Measurements from ENCODE around the gene ITGB6. TPM values are rescaled to one million over a fixed set of nuclear protein-coding genes. Genes with fewer than 3 reads are reported as not detected.

Gene ITGB6
- total RNA-seq, 2 donors from 2014 or later = 13.2 to 24.6 TPM

GRCh38 chr2:160167089-160167740, 32.9 kb downstream of the ITGB6 start:
- H3K9ac ChIP-seq (ENCODE audit: low read depth in 2 of 2, low read length in 2 of 2) = no peak overlapping the region
- no peaks in the 10 kb centered on the region for H3K27me3 ChIP-seq
- no peak for DNase-seq
- H3K4me3 ChIP-seq = no peak overlapping the region
- no peak overlapping the region for H3K27ac ChIP-seq
- no peaks in the 10 kb centered on the region for H3K9me3 ChIP-seq
- TF ChIP-seq, protein P1, sequence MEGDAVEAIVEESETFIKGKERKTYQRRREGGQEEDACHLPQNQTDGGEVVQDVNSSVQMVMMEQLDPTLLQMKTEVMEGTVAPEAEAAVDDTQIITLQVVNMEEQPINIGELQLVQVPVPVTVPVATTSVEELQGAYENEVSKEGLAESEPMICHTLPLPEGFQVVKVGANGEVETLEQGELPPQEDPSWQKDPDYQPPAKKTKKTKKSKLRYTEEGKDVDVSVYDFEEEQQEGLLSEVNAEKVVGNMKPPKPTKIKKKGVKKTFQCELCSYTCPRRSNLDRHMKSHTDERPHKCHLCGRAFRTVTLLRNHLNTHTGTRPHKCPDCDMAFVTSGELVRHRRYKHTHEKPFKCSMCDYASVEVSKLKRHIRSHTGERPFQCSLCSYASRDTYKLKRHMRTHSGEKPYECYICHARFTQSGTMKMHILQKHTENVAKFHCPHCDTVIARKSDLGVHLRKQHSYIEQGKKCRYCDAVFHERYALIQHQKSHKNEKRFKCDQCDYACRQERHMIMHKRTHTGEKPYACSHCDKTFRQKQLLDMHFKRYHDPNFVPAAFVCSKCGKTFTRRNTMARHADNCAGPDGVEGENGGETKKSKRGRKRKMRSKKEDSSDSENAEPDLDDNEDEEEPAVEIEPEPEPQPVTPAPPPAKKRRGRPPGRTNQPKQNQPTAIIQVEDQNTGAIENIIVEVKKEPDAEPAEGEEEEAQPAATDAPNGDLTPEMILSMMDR (IDR thresholded peaks at IDR 0.05) = no peak
- H3K4me1 ChIP-seq = no peaks in the 10 kb centered on the region
- intact Hi-C loops (cut with DNase I) = no loop called here
- H3K36me3 ChIP-seq = no peaks in the 10 kb centered on the region

DNA sequence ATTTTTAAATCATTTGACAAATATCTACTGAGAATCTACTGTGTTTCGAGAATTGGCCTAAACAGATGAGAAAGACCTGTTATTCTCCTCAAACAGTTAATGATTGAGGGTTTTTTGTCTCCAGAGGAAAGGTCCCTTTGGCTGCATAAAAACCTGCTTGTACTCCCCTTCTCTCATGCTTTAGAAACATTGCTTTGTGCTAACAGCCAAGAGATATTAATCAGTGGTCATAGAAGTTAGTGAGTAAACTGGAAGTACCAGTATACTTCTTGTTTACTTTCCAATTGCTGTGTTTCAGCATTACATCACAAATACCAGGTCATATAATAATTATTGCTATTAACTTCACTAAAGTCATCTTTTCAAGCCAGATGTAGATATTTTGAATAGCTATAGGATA, 34.1 kb downstream of the ITGB6 start:
- no peaks in the 10 kb centered on the region for H3K36me3 ChIP-seq
- intact Hi-C loops (cut with DNase I) = no loop called here
- DNase-seq = no peak
- H3K9ac ChIP-seq (ENCODE audit: low read depth in 2 of 2, low read length in 2 of 2) = no peak overlapping the region
- no peaks in the 10 kb centered on the region for H3K4me1 ChIP-seq
- no peak overlapping the region for H3K27ac ChIP-seq
- no peak overlapping the region for H3K4me3 ChIP-seq
- TF ChIP-seq, protein P1 (IDR thresholded peaks at IDR 0.05) = no peak
- no peaks in the 10 kb centered on the region for H3K27me3 ChIP-seq
- no peaks in the 10 kb centered on the region for H3K9me3 ChIP-seq

DNA sequence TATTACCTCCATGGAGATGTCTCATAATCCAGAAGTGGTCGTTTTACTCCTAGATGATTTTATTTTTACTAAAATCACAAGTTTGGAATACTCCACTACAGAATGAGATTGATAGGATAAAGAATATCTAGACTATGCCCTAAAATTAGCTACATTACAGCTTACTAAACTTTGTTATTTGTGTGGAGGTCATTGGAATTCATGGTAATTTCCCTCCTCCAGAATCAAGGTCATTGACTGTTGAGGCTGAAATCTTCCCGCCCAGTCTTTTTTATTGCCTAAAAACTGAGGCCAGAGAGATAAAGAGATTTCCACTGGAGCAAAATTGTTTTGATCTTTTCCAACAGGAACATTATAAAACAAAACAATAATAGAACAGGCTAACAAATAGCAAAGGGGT, 35.0 kb downstream of the ITGB6 start:
- H3K4me3 ChIP-seq = no peak overlapping the region
- H3K9me3 ChIP-seq = no peaks in the 10 kb centered on the region
- no peak overlapping the region for H3K27ac ChIP-seq
- H3K4me1 ChIP-seq = no peaks in the 10 kb centered on the region
- H3K36me3 ChIP-seq = no peaks in the 10 kb centered on the region
- no peak overlapping the region for H3K9ac ChIP-seq (ENCODE audit: low read depth in 2 of 2, low read length in 2 of 2)
- intact Hi-C loops (cut with DNase I) = no loop called here
- TF ChIP-seq, protein P1 (IDR thresholded peaks at IDR 0.05) = no peak
- no peaks in the 10 kb centered on the region for H3K27me3 ChIP-seq
- no peak for DNase-seq

- Histone ChIP-seq H3K27me3 (no peaks in the 10 kb centered on the region), H3K27ac (no peak overlapping the region), H3K4me1 (no peaks in the 10 kb centered on the region), H3K4me3 (no peak overlapping the region), H3K9ac (ENCODE audit: low read depth in 2 of 2, low read length in 2 of 2) (no peak overlapping the region), H3K9me3 (no peaks in the 10 kb centered on the region), H3K36me3 (no peaks in the 10 kb centered on the region)
- DNase-seq = no peak
- intact Hi-C loops (cut with DNase I) = no loop called here
- TF ChIP-seq, protein P1 (IDR thresholded peaks at IDR 0.05) = no peak
These were observed 41.9 kb downstream of the ITGB6 start for GRCh38 chr2:160157861-160158829.

DNA sequence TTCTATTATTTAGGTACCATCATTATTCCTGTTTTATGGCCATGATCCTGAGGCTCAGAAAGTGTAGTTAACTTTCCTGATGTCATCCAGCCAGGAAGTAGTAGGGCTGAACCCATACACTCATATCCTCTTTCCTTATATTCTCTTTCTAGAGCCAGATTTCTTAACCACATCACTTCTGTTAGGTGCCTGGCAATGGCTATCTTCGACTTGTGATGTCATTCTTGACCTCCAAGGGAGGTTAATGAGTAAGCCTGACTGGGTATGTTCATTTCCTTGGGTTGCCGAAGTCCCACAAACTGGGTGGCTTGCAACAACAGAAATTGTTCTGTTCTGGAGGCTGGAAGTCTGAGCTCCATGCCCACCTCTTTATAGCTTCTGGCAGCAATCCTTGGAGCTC, 43.4 kb downstream of the ITGB6 start:
- H3K4me1 ChIP-seq = no peaks in the 10 kb centered on the region
- TF ChIP-seq, protein P1 (IDR thresholded peaks at IDR 0.05) = no peak
- no peaks in the 10 kb centered on the region for H3K36me3 ChIP-seq
- H3K9me3 ChIP-seq = no peaks in the 10 kb centered on the region
- intact Hi-C loops (cut with DNase I) = no loop called here
- H3K27me3 ChIP-seq = no peaks in the 10 kb centered on the region
- DNase-seq = no peak
- H3K9ac ChIP-seq (ENCODE audit: low read depth in 2 of 2, low read length in 2 of 2) = no peak overlapping the region
- H3K4me3 ChIP-seq = no peak overlapping the region
- H3K27ac ChIP-seq = no peak overlapping the region
